Adipocyte (in vitro differentiated cells): Measurements from ENCODE around the gene CCDC27.

ENCODE experiments used
- DNase-seq: peaks from one replicate; pipeline ENCODE4 v3.0.0-alpha.2; 2015; ENCODE audit warnings: low read depth
- H3K27me3 ChIP-seq: replicated peaks from 2 replicates; pipeline ENCODE4 v1.7.0; 2013; ENCODE audit warnings: mild to moderate bottlenecking, low read length, moderate library complexity; ENCODE audit not compliant: control insufficient read depth, insufficient read depth
- H3K36me3 ChIP-seq: 2 replicates; pipeline ENCODE4 v1.7.0; 2013; ENCODE audit warnings: low read length, mild to moderate bottlenecking, moderate library complexity; ENCODE audit not compliant: control insufficient read depth, insufficient read depth, severe bottlenecking
- H3K4me1 ChIP-seq: 2 replicates; pipeline ENCODE4 v1.7.0; 2013; ENCODE audit warnings: mild to moderate bottlenecking, low read length, moderate library complexity; ENCODE audit not compliant: control insufficient read depth, insufficient read depth
- H3K4me3 ChIP-seq: 2 replicates; pipeline ENCODE4 v1.7.0; 2013; ENCODE audit warnings: mild to moderate bottlenecking, low read length, moderate library complexity
- H3K9ac ChIP-seq: 2 replicates; pipeline ENCODE4 v1.7.0; 2013; ENCODE audit warnings: mild to moderate bottlenecking, low read length, moderate library complexity
- H3K9me3 ChIP-seq: 2 replicates; pipeline ENCODE4 v1.7.0; 2013; ENCODE audit warnings: mild to moderate bottlenecking, low read length, moderate library complexity; ENCODE audit not compliant: control insufficient read depth

CCDC27 gene

DNA sequence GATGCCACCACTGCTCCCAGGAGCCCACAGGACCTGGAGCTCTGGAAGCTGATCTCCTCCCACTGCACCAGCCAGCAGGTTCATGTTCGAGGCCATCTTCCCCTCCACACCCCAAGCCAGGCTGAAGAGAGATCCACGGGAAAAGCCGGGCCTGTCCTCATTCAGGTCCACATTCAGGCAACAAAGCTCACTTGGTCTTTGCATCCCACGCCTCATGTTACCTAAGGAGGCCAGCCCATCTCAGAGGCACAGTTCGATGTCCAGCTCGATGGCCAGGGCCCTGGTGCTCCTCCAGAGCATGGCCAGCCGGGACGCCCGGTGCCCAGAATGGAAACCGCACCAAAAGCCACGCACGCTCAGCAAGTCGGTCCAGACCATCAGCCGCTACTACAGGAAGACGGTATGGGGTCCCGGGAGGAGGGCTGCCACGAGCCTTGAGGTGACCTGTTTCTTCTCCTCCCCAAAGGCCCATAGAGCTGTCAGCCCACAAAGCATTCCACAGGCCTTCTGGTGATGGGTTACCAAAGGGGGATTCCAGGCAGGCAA lies at the start of gene CCDC27:
Gene CCDC27 (plus strand): TSS at position 51 of the 546 bp plus-strand sequence. CDS start 32 bp downstream, at position 83.
- H3K27me3 ChIP-seq, result peaks cover 55% of the 10 kb centered on the region
- H3K4me1 ChIP-seq, result peaks cover 3% of the 10 kb centered on the region
- no peak for DNase-seq
- no peak within 1 kb of the TSS for H3K9ac ChIP-seq
- H3K36me3 ChIP-seq, result no peaks in the 10 kb centered on the region
- no peak within 1 kb of the TSS for H3K4me3 ChIP-seq
- H3K9me3 ChIP-seq, result no peaks in the 10 kb centered on the region

DNA sequence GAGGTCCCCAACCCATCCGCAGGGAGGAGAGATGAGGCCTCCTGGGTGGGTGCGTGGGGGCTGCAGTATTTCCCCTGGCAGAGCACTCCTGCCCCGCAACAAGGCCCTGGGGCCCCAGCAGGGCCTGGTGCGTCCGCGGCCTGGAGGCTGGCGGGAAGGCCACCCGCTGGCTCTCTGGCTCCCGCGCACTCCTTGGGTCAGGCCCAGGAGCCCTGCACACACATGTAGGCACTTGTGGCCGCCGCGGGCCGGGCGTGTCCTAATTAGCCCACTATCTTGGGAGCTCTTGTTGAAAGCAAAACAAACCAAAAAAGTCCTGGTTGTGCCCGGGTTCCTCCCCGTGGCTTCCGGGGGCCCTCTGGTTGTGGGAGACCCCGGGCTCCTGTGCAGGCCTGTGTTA lies 49.7 kb upstream of the CCDC27 start:
- Histone ChIP-seq H3K4me1 (no peaks in the 10 kb centered on the region), H3K27me3 (peaks cover 45% of the 10 kb centered on the region), H3K4me3 (no peak overlapping the region), H3K9me3 (no peaks in the 10 kb centered on the region), H3K36me3 (no peaks in the 10 kb centered on the region), H3K9ac (no peak overlapping the region)
- no peak for DNase-seq

DNA sequence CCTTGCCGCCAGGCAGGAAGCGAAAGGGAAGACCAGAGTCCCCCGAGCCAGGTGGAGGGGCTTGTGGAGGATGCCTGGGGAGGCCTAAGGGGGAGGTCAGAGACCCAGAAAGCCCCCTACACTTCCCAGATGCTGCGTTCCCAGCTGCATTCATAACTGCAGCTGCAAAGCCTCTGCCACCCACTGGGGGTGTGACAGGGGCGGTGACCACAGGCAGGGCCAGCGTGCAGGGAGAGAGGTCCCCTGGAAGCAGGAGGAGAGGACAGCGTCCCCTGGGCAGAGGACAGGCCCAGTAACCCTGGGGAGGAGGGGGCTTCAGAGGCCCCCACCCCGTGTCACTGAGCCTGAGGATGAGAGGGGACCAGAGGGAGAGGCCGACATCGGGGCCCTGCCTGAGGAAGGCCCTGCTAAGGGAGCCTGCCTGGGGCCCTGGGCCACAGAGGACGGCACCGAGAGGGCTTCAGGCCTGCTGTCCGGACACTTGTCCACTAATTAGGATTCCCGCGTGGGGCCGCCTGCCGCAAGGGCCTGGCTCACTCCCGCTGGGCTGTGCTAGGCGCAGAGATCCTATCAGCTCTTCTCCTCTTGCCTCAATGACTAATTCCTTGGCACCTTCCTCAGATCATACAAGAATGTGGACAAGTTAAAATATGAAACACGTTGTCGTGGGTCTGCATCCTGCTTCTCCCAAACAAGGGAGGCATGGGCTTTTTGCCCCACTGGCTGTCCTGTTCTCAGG lies 49.1 kb upstream of the CCDC27 start:
- peak; percentile 54 for DNase-seq

DNA sequence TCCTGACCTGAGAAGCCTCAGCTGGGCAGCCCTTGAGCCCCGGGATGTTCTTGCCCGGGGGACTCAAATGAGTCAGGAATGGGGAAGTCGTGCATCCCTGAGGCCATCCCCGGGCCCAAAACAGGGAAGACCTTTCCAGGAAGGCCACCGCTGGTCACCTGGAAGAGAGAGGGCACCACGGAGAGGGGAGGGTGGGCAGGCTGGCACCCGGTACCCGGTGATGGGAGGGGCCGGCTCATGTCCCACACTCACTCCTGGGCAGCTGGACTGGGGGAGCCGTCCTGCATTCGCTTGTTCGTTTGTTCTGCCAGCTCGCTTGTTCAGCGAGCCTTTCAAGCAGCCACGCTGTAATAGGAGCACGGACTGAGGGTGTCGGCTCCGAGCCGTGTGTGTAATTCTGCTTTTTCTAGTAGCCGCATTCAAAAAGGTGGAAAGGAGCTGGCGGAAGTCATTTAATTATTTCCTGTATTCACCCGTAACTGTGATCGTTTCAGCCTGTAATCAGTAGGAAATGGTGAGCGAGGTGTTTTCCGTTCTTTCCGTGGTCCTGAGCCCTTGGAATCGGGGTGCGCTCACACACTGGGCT lies 48.4 kb upstream of the CCDC27 start:
- no peak for DNase-seq
- Histone ChIP-seq H3K9ac (no peak overlapping the region), H3K4me1 (no peaks in the 10 kb centered on the region), H3K4me3 (no peak overlapping the region), H3K27me3 (peaks cover 43% of the 10 kb centered on the region), H3K9me3 (no peaks in the 10 kb centered on the region), H3K36me3 (no peaks in the 10 kb centered on the region)

More for the DNA sequence above, 49.1 kb upstream of the CCDC27 start:
- Histone ChIP-seq H3K9me3 (no peaks in the 10 kb centered on the region), H3K4me3 (no peak overlapping the region), H3K9ac (no peak overlapping the region), H3K27me3 (peaks cover 45% of the 10 kb centered on the region), H3K36me3 (no peaks in the 10 kb centered on the region), H3K4me1 (no peaks in the 10 kb centered on the region)

DNA sequence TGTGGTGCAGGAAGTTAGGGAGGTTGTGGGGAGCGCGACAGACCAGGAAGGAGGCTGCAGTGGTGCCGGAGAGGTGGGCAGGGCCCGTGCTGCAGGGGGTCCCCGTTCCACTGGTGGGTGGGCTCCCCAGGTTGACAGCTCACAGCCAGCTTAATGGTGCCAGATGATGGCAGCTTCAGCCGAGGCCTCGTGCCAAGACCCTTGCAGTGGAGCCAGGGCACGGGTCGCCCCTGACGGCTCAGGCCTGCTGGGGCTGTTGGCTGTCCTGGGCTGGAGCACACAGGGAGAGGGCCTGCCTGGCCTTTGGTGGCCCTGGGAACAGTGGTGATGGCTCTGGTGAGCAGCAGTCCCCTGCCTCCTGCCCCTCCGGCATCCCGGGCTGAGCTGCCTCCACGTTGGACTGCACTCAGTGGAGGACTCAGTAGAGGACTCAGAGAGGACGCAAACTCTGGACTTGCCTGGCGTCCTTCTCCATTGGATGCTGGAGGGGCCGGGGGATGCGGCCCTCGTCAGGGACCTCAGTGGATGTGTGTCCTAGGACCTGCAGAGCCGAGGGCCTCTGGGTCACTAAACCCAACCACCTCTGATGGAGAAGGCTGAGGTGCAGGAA lies 46.8 kb upstream of the CCDC27 start:
- H3K4me1 ChIP-seq, result no peaks in the 10 kb centered on the region
- H3K27me3 ChIP-seq, result peaks cover 50% of the 10 kb centered on the region
- H3K9me3 ChIP-seq, result no peaks in the 10 kb centered on the region
- no peak for DNase-seq
- no peak overlapping the region for H3K9ac ChIP-seq
- no peaks in the 10 kb centered on the region for H3K36me3 ChIP-seq
- no peak overlapping the region for H3K4me3 ChIP-seq

DNA sequence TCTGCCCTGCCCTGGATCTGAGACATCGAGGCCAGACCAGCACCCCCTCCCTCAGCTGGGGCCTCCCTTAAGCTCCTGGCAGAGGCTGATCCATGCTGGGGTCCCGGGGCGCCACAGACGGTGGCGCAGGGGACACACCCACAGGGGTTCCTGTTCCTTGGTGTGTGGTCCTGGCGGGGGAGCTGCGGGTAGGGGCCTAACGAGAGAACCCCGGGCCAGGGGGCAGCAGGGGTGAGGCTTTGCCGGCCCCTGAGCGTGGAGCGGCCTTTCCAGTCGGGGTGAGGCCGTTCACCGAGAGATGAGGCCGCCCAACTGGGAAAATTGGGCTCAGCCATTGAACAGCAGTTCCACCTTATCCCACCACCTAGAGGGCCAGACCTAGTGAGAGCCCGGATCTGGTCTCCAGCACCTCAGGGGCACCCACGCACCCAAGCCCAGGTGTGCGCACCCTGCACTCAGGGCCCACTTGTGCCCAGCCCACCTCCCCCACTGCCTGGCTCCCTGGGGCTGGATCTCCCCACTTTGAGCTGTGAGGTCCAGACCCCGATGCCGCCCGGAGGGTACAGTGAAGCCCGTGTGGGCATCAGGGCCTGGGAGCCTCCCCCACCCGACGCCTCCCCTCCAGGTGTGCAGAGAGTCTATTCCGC lies 45.5 kb upstream of the CCDC27 start:
- H3K9ac ChIP-seq, result no peak overlapping the region
- H3K27me3 ChIP-seq, result peaks cover 55% of the 10 kb centered on the region
- no peaks in the 10 kb centered on the region for H3K9me3 ChIP-seq
- H3K4me1 ChIP-seq, result no peaks in the 10 kb centered on the region
- DNase-seq, result no peak
- no peak overlapping the region for H3K4me3 ChIP-seq
- no peaks in the 10 kb centered on the region for H3K36me3 ChIP-seq

DNA sequence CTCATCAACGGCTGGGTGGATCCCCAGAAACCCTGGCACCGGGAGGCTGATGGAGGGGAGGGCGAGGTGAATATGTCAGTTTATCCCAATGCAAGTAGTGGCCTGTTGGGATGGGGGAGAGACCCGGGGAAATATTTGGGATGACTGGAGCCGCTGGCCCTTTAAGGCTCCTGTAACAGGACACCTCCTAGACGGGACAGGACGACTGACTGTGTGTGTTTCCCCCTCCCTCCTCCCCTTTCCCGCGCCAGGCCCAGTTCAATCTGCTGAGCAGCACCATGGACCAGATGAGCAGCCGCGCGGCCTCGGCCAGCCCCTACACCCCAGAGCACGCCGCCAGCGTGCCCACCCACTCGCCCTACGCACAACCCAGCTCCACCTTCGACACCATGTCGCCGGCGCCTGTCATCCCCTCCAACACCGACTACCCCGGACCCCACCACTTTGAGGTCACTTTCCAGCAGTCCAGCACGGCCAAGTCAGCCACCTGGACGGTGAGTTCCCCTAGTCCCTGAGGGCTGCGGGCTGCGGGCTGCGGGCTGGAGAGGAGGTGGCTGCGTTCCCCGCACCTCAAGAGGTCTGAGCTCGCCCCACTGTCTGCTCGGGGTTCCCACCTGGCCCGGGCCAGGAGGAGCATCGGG lies 44.8 kb upstream of the CCDC27 start:
- H3K27me3 ChIP-seq, result peaks cover 62% of the 10 kb centered on the region
- H3K9me3 ChIP-seq, result no peaks in the 10 kb centered on the region
- no peak overlapping the region for H3K9ac ChIP-seq
- H3K4me1 ChIP-seq, result no peaks in the 10 kb centered on the region
- peak; percentile 14 for DNase-seq
- no peaks in the 10 kb centered on the region for H3K36me3 ChIP-seq
- H3K4me3 ChIP-seq, result no peak overlapping the region

DNA sequence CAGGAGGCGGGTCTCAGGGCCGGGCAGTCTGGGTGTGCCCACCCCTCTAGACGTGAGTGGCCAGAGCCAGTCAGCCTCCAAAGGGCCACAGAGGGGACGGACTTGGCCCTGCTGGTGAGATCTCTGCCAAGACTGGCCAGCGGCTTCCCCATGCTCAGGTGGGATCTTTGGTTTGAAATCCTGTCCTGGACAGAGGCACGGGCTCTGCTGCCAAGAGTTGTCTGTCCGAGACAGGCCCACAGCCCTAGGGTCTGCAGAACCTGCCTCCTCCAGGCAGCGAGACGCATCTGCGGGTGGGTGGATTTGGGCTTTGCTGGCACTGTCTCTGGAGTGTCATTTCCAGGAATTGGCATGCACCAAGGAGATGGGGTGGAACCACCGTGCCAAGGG lies 44.3 kb upstream of the CCDC27 start:
- peaks cover 65% of the 10 kb centered on the region for H3K27me3 ChIP-seq
- no peaks in the 10 kb centered on the region for H3K4me1 ChIP-seq
- no peaks in the 10 kb centered on the region for H3K36me3 ChIP-seq
- no peak overlapping the region for H3K9ac ChIP-seq
- no peak for DNase-seq
- no peaks in the 10 kb centered on the region for H3K9me3 ChIP-seq
- H3K4me3 ChIP-seq, result no peak overlapping the region

DNA sequence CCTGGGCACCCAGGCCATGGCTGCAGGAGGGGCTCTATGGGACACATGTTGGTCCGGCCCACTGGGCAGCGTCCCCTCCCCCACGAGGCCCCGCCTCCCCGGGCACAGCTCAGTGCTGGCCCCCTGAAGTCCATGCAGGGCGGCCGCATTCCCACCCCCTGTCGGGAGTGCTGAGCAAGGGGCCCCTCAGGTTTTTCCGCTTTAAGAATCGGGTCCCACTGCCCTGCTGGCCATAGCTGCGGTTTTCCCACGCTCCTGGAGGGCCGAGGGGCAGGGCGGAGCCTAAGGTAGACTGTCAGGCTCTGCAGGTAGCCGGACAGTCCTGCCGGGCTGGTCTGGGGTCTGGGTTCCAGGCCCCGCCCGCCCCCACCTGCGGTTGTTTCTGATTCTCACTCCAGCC lies 43.5 kb upstream of the CCDC27 start:
- Histone ChIP-seq H3K36me3 (no peaks in the 10 kb centered on the region), H3K9me3 (no peaks in the 10 kb centered on the region), H3K9ac (no peak overlapping the region), H3K4me3 (no peak overlapping the region), H3K4me1 (no peaks in the 10 kb centered on the region), H3K27me3 (peaks cover 74% of the 10 kb centered on the region)
- no peak for DNase-seq

DNA sequence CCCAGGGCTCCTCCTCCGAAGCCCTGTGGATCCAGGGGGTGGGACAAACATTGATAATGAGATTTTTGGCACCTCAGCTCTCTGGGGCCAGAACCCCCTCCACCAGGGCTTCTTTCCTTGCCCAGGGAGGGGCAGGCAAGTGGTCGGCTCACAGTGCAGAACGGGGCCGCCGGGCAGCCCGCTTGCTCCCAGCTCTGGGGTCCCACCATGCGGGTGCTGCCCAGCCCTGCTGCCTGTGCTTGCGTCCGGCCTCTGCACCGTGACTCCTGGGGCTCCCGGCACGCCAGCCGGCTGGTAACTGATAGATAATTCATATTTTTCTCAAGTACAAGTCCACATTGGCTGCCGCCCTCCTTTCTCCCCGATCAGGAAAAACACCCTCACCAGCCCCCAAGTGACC lies 42.0 kb upstream of the CCDC27 start:
- Histone ChIP-seq H3K27me3 (peaks cover 75% of the 10 kb centered on the region), H3K4me1 (no peaks in the 10 kb centered on the region), H3K9me3 (no peaks in the 10 kb centered on the region), H3K36me3 (no peaks in the 10 kb centered on the region), H3K9ac (no peak overlapping the region), H3K4me3 (no peak overlapping the region)
- no peak for DNase-seq

DNA sequence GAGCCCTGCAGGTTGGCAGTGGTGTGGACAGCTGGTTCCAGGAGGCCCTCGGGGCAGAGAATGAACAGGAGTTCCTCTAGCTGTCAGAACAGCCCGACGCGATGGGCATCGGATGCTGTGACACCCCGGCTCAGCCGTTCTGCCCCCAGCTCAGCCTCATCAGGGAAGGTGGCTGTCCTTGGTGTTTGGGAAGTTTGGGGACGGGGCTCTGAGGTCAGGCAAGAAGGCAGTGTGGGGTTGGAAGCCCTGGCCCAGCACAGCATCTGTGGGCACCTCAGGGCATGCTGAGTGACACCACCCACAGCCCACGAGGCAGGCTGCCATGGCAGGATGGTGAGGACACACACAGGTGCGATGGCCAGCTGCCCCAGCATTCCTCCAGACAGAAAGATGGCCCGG lies 40.9 kb upstream of the CCDC27 start:
- Histone ChIP-seq H3K36me3 (no peaks in the 10 kb centered on the region), H3K4me3 (no peak overlapping the region), H3K27me3 (peaks cover 77% of the 10 kb centered on the region), H3K9me3 (no peaks in the 10 kb centered on the region), H3K4me1 (no peaks in the 10 kb centered on the region), H3K9ac (no peak overlapping the region)
- no peak for DNase-seq
